ENCODE measurements around the gene SARDH.

DNA sequence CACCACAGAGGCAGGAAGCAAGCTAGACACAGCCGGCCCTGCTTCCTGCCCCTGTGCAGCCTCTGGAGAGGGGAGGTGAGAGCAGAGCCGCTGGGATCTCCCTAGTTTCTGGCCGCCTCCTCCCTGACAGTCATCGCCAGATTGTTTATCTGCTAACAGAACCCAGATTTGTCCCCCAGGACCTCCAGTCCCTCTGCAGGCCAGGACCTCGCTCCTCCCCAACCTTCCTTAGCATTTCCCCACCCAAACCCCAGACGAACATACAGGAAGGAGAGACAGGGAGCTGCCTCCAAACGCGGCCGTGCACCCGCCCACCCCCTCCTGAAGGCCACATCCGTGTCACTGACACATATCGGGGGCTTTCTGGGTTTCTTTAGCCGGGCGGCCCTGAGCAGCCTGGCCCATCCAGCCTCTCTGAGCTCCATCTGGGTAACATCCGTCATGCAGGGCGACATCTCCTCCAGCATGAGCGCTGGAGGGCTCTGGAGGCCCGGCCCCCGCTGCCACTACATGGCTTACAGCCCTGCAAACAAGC, 54.5 kb downstream of the SARDH start:
- TF ChIP-seq POLR2A (IDR thresholded peaks at IDR 0.05), result no peak
- TF ChIP-seq, protein P1, sequence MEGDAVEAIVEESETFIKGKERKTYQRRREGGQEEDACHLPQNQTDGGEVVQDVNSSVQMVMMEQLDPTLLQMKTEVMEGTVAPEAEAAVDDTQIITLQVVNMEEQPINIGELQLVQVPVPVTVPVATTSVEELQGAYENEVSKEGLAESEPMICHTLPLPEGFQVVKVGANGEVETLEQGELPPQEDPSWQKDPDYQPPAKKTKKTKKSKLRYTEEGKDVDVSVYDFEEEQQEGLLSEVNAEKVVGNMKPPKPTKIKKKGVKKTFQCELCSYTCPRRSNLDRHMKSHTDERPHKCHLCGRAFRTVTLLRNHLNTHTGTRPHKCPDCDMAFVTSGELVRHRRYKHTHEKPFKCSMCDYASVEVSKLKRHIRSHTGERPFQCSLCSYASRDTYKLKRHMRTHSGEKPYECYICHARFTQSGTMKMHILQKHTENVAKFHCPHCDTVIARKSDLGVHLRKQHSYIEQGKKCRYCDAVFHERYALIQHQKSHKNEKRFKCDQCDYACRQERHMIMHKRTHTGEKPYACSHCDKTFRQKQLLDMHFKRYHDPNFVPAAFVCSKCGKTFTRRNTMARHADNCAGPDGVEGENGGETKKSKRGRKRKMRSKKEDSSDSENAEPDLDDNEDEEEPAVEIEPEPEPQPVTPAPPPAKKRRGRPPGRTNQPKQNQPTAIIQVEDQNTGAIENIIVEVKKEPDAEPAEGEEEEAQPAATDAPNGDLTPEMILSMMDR (IDR thresholded peaks at IDR 0.05 in 4 of 5, conservative IDR thresholded peaks at IDR 0.05 in 1 of 5), result no peak
